Right atrium auricular region (tissue), 2 donors: ENCODE measurements around the gene INAFM1. TPM values are rescaled to one million over a fixed set of nuclear protein-coding genes. Genes with fewer than 3 reads are reported as not detected.
"Not testable (repeated sequence)": the region's sequence is repeated elsewhere in the genome, so short reads cannot be mapped to it uniquely, and the experiment has no call there.

ENCODE experiments used
- DNase-seq: peaks from one replicate; pipeline ENCODE4 v3.0.0-alpha.2; 2019; ENCODE audit warnings: low spot score
- H3K27ac ChIP-seq, 2 donors: fragments of 200-600 bp; sonication (generic); 1 replicate in 1 of 2; 2 replicates in 1 of 2; pipeline ENCODE4 v1.5.1; 2016 to 2019
- H3K27me3 ChIP-seq, 2 donors: fragments of 200-600 bp; sonication (generic); one replicate each; pipeline versions ENCODE4 v1.5.1 to v1.6.0; 2017 to 2019
- H3K36me3 ChIP-seq: fragments of 200-600 bp; sonication (generic); one replicate; pipeline ENCODE4 v1.5.1; 2016
- H3K4me1 ChIP-seq, 2 donors: fragments of 200-600 bp; sonication (generic); one replicate each; pipeline versions ENCODE4 v1.5.1 to v1.6.0; 2017 to 2019
- H3K4me3 ChIP-seq, 2 donors: fragments of 200-600 bp; sonication (generic); 1 replicate in 1 of 2; 2 replicates in 1 of 2; pipeline ENCODE4 v1.5.1; 2017 to 2019; ENCODE audit warnings: mild to moderate bottlenecking in 1 of 2, moderate library complexity in 1 of 2
- H3K9me3 ChIP-seq, 2 donors: fragments of 200-600 bp; sonication (generic); one replicate each; pipeline ENCODE4 v1.5.1; 2019
- CTCF ChIP-seq, 2 donors: fragments of 200-600 bp; sonication (generic); IDR thresholded peaks; one replicate each; pipeline ENCODE4 v1.5.1; 2019; ENCODE audit warnings: antibody characterized with exemption in 2 of 2
- total RNA-seq, 2 donors: library from RNA; depleted of rRNA; stranded (reverse); fragments of >200 nt; gene quantifications; one replicate each; pipeline ENCODE4 v1.1.0, GENCODE V29; 2016

INAFM1 gene
- total RNA-seq, 2 donors from 2014 or later: 1.9 to 7.0 TPM

GRCh38 chr19:47280183-47280797 lies 5.6 kb downstream of the INAFM1 start:
- peaks cover 0 to 12% of the 10 kb centered on the region in 2 donors for H3K4me1 ChIP-seq
- peak in 1 of 2 donors; percentile 23 for TF ChIP-seq CTCF (IDR thresholded peaks at IDR 0.05)
- DNase-seq: no peak
- no peaks in the 10 kb centered on the region for H3K36me3 ChIP-seq
- no peaks in the 10 kb centered on the region for H3K9me3 ChIP-seq
- no peaks in the 10 kb centered on the region for H3K27me3 ChIP-seq
- H3K4me3 ChIP-seq: no peak overlapping the region
- H3K27ac ChIP-seq: no peak overlapping the region

DNA sequence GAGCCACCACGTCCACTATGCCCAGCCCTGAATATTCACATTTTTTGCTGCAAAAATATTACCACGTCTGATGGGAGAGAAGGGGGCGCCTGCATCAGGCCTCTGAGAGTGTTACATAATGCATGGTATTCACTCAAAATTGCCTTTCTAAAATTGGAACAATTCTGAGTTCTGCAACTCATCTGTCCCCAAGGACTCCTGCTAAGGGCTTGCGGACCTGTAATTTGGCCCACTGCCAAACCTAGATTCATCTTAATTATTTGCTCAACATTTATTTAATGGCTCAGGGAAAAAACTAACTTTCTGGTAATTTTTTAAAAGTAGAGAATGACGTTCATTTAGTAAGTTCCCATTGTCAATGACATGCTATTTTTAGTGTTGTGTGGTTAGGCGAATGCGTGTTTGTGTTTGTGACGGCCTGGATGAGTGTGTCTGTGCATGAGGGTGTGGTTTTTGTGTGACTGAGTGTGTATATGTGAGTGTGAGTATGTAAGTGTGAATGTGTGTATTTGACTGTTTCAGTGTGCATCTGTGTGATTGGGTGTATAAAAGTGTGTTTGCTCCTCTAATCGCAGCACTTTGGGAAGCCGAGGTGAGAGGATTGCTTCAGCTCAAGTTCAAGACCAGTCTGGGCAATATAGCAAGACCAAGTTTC lies 8.8 kb downstream of the INAFM1 start:
- no peak for DNase-seq
- H3K4me3 ChIP-seq: no peak overlapping the region
- no peak overlapping the region for H3K27ac ChIP-seq
- no peaks in the 10 kb centered on the region for H3K36me3 ChIP-seq
- no peak for TF ChIP-seq CTCF (IDR thresholded peaks at IDR 0.05)
- H3K27me3 ChIP-seq: no peaks in the 10 kb centered on the region
- H3K4me1 ChIP-seq: no peaks in the 10 kb centered on the region
- H3K9me3 ChIP-seq: no peaks in the 10 kb centered on the region

DNA sequence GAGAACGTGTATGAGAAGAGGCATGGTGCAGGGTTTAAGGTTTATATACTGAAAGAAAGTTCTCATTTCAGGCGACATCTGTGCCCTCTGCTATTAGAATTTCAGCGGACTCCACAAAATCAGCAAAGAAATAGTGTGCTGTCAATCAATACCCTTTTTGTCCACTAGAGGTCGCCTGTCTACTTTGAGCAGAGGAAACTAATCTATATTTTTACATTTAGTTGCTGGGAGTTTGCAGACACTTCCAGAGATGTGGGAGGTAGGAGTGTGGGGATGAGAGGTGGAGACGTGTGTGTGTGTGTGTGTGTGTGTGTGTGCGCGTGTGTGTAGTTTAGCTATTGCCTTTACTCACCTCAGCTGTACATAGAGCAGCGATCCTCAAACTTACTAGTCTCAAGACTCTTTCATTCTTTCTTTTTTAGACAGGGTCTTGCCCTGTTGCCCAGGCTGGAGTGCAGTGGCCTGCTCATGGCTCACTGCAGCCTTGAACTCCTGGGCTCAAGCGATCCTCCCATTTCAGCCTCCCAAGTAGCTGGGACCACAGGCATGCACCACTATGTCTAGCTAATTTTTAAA lies 9.7 kb downstream of the INAFM1 start:
- no peak for DNase-seq
- no peak overlapping the region for H3K4me3 ChIP-seq
- peak; percentile 91 to 96 for TF ChIP-seq CTCF (IDR thresholded peaks at IDR 0.05)

GRCh38 chr19:47296036-47296435 lies 21.4 kb downstream of the INAFM1 start:
- peak; percentile 55 to 82 for TF ChIP-seq CTCF (IDR thresholded peaks at IDR 0.05)
- DNase-seq: peak; percentile 77
- no peak overlapping the region for H3K27ac ChIP-seq
- no peaks in the 10 kb centered on the region for H3K36me3 ChIP-seq
- no peaks in the 10 kb centered on the region for H3K4me1 ChIP-seq
- no peak overlapping the region for H3K4me3 ChIP-seq
- H3K27me3 ChIP-seq: no peaks in the 10 kb centered on the region
- H3K9me3 ChIP-seq: no peaks in the 10 kb centered on the region

More for the DNA sequence above, 9.7 kb downstream of the INAFM1 start:
- Histone ChIP-seq H3K9me3 (no peaks in the 10 kb centered on the region), H3K27me3 (no peaks in the 10 kb centered on the region), H3K4me1 (no peaks in the 10 kb centered on the region), H3K36me3 (no peaks in the 10 kb centered on the region), H3K27ac (no peak overlapping the region)

DNA sequence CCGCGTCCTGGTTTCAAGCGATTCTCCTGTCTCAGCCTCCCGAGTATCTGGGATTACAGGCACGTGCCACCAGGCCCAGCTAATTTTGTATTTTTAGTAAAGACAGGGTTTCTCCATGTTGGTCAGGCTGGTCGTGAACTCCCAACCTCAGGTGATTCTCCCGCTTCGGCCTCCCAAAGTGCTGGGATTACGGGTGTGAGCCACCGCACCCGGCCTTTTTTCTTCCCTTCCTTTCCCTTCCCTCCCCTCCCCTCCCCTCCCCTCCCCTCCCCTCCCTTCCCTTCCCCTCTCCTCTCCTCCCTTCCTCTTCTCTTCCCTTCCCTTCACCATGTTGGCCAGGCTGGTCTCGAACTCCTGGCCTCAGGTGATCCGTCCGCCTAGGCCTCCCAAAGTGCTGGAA lies 26.2 kb downstream of the INAFM1 start:
- H3K4me1 ChIP-seq, H3K36me3 ChIP-seq, H3K27me3 ChIP-seq, H3K4me3 ChIP-seq, DNase-seq, H3K9me3 ChIP-seq, H3K27ac ChIP-seq: not testable (repeated sequence)

DNA sequence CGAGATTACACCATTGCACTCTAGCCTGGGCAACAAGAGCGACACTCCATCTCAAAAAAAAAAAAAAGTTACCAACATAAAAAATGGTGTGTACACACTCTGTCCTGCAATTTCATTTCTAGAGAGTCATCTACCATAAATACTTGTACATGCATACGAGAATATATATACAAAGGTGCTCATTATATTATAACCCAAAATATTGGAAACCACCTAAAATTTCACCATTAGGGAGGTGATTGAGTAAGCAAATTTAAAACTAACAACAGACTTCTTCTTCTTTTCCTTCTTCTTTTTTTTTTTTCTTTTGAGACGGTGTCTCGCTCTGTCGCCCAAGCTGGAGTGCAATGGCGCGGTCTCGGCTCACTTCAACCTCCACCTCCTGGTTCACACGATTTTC lies 27.6 kb downstream of the INAFM1 start:
- Histone ChIP-seq H3K27me3 (no peaks in the 10 kb centered on the region), H3K27ac (no peak overlapping the region), H3K9me3 (no peaks in the 10 kb centered on the region), H3K4me3 (no peak overlapping the region), H3K36me3 (no peaks in the 10 kb centered on the region), H3K4me1 (no peaks in the 10 kb centered on the region)
- DNase-seq: no peak
- TF ChIP-seq CTCF (IDR thresholded peaks at IDR 0.05): no peak
